ENCODE measurements around the gene TUBB3. TPM values are rescaled to one million over a fixed set of nuclear protein-coding genes. Genes with fewer than 3 reads are reported as not detected.
A peak's percentile ranks its signal among the peaks of the same experiment; 100 is the strongest.

TUBB3 gene
- total and polyA plus RNA-seq, 9 of the 15 experiments (the other 6 are each of a cell fraction or from before 2014, with no cell fraction given) = 0.18 to 12.5 (median 5.0) TPM

DNA sequence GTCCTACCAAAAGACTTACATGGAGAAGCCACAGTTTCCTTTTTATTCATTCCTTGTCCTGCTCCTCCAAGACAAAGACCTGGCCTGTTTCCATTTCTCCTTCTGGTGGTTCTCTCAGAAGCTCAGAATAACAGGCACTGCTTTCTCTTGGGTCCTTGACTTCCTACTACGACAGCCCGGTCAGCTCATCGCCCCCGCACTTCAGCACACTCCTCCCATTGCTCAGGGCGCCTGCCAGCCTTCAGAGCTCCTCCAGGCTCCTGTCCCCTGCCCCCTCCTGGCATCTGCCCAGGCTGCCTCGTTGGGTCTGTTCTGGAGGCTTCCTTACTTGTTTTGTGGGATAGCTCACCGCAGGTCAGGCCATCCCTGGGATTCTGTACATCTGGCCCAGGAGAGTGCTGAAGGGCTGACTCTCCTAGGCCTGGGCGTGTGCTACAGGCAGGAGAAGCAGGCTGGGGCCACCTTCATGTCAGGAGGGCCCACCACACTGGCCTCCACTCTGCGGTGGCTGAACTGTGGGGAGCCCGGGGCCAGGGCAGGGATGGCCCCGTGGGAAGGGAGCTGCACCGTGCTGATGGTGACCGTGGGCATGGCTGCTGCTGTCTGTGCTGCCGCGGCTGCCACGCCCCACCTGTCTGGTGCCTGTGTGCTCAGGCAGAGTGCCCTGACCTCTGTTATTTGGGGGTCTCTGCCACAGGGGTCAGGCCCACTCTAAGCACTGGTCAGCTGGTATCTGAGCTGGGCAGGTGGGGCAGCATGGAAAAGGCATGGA, 32.1 kb upstream of the TUBB3 start:
- DNase-seq (ENCODE audit: extremely low read depth in 1 of 4, low spot score in 3 of 4) = no peak
- ChIA-PET POLR2A (interaction anchor here (0.7 to 2.1 kb wide), 4 partner anchors 10 to 148 kb away, joined by 3 to 8 read pairs (median 4); no protein-coding TSS in a partner anchor), CTCF (ENCODE audit: low intra/inter-chr PET ratio) (no interaction called here)
- Histone ChIP-seq H3K27ac (ENCODE audit: extremely low read depth, low read depth, low read length) (no peak overlapping the region), H3K27me3 (ENCODE audit: control insufficient read depth in 2 of 2, insufficient read depth in 2 of 2, low read length in 2 of 2) (no peaks in the 10 kb centered on the region), H3K4me1 (replicated peaks in 1 of 2; ENCODE audit: control insufficient read depth in 2 of 2, insufficient read depth in 2 of 2, low read length in 2 of 2) (peaks cover 0 to 9% of the 10 kb centered on the region in 2 experiments; a peak in 1 of 5 replicates), H3K9ac (ENCODE audit: insufficient read depth in 1 of 2, low read depth in 2 of 2, low read length in 2 of 2) (peak overlapping the region in 1 of 2 experiments; percentile 50; a peak in 2 of 4 replicates), H3K9me1 (ENCODE audit: control insufficient read depth, insufficient read depth, low read length) (no peaks in the 10 kb centered on the region), H3K9me3 (replicated peaks; ENCODE audit: control insufficient read depth, insufficient read depth, low read depth, low read length) (no peaks in the 10 kb centered on the region), H3K4me2 (ENCODE audit: insufficient read depth, low read length) (no peak overlapping the region), H3K36me3 (ENCODE audit: control insufficient read depth, insufficient read depth, low read length) (peaks cover 87% of the 10 kb centered on the region; the same call in 2 of the 3 replicates), H2AFZ (ENCODE audit: low read depth, low read length) (no peak overlapping the region), H3K79me2 (ENCODE audit: control insufficient read depth, insufficient read depth, low read length) (no peaks in the 10 kb centered on the region), H4K20me1 (replicated peaks; ENCODE audit: control insufficient read depth, insufficient read depth, low read length) (no peaks in the 10 kb centered on the region), H3K4me3 (no peak overlapping the region)
- intact Hi-C loops (cut with micrococcal nuclease) (no loop called here), in situ Hi-C loops (cut with MboI) (no loop called here)
- TF ChIP-seq POLR2G (IDR thresholded peaks at IDR 0.05; ENCODE audit: low read depth, low read length) = peak; percentile 53; the same call in 1 of the 2 replicates
- peak; percentile 44; the same call in 1 of the 2 replicates for TF ChIP-seq RBFOX2 (IDR thresholded peaks at IDR 0.05; ENCODE audit: low read depth, low read length)
- no peak for TF ChIP-seq TAF1 (IDR thresholded peaks at IDR 0.05; ENCODE audit: control insufficient read depth, extremely low read depth, insufficient read depth, low read length, severe bottlenecking)
- no peak for TF ChIP-seq POU5F1 (IDR thresholded peaks at IDR 0.05; ENCODE audit: borderline replicate concordance, low read depth, low read length, partially characterized antibody)
- no peak for FAIRE-seq
- no peak for ATAC-seq
- WGBS (ENCODE audit: insufficient coverage, low coverage, missing lambda C conversion rate) = 95% methylated on average over 15 of the region's 16 CpGs
- no TSS peak for BruUV-seq (replicated peaks)

Data from K562 (cell line).